ENCODE results near the gene GPC3.
"Not testable (repeated sequence)": the region's sequence is repeated elsewhere in the genome, so short reads cannot be mapped to it uniquely, and the experiment has no call there.

Gene GPC3

DNA sequence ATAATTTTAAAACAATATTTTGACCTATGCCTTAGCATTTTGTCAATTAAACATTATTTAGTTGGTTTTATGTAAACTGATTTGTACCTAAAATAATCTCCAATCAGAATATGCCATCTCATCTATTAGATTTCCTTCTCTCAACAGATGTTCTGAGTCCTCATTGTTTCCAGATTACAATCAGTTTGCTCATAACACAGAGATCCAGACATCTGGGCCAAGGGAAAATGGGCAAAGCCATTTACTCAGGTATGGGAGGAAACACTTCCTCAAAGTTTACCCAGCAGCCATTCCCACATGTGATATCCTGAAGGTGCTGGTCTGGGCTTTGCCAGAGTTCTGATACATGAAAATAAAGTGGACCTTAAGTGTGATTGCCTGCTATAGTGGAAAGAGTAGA, 352.2 kb downstream of the GPC3 start:
- in situ Hi-C loops (cut with HindIII; ENCODE audit: low sequenced_read_pairs) = no loop called here

DNA sequence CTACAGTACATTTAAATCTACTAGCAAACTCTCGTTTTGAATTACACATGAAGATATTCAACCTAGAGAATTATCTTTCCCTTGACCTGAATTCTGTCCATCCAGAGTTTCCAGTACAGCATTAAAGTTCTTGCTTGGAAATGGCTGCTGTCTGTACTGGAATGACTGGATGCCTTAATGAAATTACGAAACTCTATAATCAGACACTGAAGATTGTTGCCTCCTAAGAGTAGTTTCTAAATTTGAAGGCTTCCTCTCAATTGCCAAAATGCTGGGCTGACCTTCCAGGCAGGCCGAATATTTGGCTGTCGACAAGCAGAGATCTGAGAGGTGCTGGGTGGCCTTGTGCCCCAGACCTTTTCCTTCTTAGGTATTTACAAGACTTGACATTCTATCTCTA, 355.0 kb downstream of the GPC3 start:
- in situ Hi-C loops (cut with HindIII; ENCODE audit: low sequenced_read_pairs) = no loop called here

DNA sequence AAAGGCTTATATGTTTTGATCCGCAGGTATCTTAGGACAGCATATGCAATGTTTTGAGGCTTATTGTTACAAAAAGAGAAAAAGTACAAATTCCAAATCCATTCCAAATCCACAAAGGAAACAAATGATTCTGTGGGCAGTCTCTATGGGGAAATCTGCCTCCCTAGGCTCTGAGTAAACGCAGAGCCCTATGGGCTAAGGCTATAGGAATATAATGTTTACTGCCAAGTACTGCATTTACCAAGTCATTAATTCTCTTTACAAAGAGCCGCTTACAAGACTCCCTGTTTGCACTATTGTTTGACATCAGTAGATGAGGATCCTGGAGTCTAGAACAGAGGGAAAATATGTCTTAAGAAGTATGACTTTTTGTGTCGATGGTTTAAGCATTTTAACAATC, 357.7 kb downstream of the GPC3 start:
- in situ Hi-C loops (cut with HindIII; ENCODE audit: low sequenced_read_pairs) = no loop called here

DNA sequence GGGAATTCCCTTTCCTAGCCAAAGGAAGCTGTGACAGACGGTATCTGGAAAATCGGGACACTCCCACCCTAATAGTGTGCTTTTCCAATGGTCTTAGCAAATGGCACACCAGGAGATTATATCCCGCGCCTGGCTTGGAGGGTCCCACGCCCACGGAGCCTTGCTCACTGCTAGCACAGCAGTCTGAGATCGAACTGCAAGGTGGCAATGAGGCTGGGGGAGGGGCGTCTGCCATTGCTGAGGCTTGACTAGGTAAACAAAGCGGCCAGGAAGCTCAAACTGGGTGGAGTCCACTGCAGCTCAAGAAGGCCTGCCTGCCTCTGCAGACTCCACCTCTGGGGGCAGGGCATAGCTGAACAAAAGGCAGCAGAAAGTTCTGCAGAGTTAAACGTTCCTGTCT, 364.0 kb downstream of the GPC3 start:
- in situ Hi-C loops (cut with HindIII; ENCODE audit: low sequenced_read_pairs) = not testable (repeated sequence)

DNA sequence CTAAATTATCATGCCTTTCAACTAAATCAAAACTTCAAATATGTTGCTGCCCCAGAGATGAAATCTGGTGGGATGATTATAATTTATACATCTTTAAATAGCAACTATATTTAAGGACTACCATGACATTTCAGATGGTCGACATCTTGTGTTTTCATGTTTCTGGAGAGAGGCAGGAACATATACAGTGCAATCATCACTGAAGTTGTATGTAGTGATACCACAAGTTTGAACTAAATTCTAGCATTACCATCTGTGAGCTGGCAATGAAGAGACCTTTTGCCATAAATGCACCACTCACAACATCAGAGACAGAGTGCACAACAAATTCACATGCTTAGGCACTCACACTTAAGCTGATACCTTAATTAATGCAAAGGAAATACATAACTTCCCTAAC, 373.7 kb downstream of the GPC3 start:
- in situ Hi-C loops (cut with HindIII; ENCODE audit: low sequenced_read_pairs) = no loop called here

DNA sequence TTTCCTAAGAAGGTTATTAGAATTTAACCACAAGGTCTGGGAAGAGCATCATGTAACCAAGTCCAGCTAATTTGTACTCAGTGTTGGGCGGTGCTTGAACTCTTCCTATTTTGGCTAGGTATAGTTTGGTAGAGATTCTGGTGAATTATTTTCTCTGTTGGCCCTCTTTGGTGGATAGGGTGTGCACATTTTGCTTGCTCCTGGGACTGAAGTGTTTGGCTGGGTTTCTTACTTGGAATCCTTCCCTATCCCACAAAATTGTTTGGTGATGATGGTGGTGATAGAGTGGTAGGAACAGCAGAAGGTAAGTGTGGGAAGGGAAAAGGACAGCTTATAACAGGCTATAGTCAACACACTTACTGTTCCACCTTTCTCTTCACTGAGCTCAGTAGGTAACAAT, 375.3 kb downstream of the GPC3 start:
- in situ Hi-C loops (cut with HindIII; ENCODE audit: low sequenced_read_pairs) = no loop called here

DNA sequence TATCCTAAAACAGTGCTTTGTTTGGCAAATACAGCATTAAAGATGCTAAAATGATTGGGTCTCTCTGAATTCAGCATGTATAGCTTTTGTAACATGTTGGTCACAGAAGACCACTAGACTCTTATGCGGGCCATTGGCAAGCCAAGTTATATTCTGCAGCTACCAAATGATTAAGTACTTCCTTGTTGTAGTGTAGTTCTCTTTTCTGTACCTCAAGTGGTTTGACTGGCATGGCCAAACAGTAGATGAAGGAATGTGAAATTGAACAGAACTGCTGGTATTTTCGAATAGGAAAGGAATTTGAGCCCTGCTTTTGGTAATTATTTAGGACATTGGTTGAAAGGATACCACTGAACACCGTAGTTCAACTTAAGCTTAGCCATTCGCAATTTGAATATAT, 376.2 kb downstream of the GPC3 start:
- in situ Hi-C loops (cut with HindIII; ENCODE audit: low sequenced_read_pairs) = no loop called here

DNA sequence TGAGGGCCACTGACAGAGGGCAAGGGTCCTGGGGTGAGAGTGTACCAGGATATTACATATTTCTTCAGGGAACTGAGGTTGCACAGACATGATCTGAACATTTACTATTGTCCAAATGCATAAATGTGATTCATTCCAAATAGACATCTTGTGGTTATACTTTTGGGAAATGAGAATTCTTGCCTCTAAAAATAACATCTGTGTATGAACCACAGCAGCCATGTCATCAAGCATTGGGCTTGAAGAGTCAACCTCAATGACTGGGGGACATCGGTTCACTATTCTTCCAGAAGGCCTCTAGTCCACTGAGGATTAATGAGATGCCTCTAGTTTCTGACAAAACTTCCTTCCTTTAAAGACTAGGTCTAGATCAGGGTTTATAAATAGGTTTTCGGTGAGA, 377.0 kb downstream of the GPC3 start:
- in situ Hi-C loops (cut with HindIII; ENCODE audit: low sequenced_read_pairs) = no loop called here

DNA sequence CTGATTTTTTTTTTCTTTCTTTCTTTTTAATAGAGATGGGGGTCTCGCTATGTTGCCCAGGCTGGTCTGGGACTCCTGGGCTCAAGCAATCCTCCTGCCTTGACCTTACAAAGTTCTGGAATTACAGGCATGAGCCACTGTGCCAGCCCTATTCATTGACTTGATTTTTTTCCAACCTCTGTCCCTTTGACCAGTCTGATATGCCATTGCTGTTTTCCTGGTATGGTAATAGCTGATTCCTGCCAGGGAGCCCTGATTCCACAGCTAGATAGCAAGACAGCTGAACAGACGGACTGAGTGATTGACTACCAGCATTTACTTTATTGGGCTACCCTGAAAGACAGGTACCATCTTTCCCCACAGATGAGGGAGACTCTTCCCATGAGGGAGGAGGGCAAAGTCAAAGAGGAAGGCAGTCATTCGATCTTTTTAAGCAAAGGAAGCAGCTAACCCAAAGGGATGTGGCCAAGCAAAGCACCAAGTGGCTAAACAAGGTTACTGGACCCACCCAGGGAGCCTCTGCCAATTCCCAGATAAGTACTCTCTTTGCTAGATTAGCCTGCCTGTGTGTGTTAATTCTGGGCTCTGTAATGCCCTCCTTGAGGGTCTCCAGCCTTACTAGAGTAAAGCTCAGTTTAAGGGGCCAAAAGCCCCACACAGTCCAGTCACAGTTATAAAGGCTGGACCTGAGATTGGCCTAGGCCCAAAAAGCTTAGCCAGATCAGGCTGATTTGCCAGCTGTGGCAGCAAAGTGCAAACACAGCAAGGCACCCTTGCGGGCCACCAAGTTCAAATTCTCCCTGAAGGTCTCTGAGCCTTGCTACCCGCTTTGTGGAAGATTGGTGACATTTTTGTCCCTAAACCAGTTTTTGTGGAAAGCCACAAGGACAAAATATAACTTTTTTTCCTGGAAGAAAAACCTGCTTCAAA, 377.7 kb downstream of the GPC3 start:
- in situ Hi-C loops (cut with HindIII; ENCODE audit: low sequenced_read_pairs) = no loop called here

DNA sequence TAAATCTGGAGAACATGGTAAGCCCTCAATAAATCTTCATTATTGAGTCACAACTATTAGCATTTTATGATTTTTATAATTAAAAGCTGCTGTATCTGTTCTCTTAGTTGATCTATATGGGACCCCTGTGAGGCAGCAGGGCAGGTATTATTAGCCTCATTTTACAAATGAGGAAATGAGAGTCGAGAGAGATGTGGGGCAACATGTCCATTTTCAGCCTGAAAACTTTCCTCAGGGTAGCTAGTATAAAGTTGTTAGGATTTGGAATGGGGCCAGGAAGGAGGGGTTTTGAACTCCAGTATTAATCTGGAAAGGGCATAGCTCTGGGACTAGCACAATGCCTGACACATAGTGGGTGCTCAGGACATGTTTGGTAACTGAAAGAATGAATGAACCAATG, 378.4 kb downstream of the GPC3 start:
- in situ Hi-C loops (cut with HindIII; ENCODE audit: low sequenced_read_pairs) = no loop called here

DNA sequence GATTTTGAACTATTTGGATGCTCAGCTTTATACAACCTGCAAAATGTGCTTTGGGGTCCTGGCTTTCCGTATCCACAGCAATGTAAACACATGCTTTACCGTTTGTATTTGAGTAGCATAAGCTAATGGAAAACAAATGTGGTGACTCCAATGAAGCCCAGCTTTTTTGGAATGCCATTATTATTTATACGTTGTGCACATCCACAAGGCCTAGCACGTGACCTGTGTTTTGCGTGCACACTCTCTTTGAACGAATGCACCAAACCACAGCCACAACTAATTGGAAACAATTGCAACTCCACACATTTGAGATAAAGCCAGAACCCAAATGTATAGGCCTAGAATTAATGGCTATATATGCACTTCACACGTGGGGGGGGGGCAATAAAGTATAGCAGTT, 380.6 kb downstream of the GPC3 start:
- in situ Hi-C loops (cut with HindIII; ENCODE audit: low sequenced_read_pairs) = no loop called here

DNA sequence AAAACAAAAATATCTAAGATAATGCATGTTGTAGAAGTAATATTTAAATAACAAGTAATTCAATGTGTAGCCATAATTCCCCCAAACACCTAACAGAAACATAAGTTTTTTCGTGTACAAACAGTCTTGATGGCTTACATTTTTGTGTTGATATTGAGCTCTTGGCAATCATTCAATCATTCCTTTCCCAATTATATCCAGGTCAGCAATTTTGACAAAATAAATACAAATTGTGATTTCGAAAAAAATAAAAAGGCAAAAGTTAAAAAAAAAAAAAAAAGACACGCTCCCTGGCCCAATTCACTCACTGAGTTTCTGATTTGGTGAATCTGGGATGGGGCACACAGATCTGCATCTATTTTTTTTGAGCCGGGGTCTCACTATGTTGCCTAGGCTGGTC, 382.5 kb downstream of the GPC3 start:
- in situ Hi-C loops (cut with HindIII; ENCODE audit: low sequenced_read_pairs) = no loop called here

DNA sequence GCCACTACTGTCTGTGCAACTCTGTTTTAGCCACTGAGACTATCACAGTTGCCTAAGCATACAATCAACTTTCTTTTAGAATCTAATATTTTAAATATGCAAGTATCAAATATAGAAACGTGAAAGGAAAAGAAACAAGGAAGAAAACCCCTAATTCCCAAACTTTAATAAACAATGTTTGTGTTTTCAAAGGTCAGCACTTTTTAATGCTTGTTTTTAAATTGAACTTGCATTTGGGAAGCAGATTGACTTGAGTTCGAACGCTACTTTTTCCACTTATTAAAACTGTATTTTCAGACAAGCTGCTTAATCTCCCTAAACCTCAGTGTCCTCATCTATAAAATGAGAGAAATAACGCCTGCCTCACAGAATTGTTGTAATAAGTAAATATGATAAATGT, 384.3 kb downstream of the GPC3 start:
- in situ Hi-C loops (cut with HindIII; ENCODE audit: low sequenced_read_pairs) = no loop called here

DNA sequence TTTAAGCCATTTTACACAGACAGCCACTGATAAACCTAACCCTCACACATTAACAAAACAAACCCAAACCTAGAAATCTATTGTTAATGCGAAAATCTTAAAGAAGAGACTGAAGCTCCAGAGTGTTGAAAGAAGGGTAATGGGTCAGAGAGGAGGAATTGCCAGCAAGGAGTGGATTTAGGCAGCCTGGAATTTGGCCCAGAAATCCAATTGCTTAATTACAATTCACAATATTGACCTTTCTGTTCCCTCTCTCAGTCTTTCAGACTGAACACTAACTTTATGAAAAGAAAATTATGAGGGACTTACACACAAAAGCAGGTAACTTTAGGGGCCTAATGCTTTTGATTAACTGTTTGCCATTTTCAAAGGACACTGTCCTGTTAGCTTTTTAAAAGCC, 384.9 kb downstream of the GPC3 start:
- in situ Hi-C loops (cut with HindIII; ENCODE audit: low sequenced_read_pairs) = no loop called here

DNA sequence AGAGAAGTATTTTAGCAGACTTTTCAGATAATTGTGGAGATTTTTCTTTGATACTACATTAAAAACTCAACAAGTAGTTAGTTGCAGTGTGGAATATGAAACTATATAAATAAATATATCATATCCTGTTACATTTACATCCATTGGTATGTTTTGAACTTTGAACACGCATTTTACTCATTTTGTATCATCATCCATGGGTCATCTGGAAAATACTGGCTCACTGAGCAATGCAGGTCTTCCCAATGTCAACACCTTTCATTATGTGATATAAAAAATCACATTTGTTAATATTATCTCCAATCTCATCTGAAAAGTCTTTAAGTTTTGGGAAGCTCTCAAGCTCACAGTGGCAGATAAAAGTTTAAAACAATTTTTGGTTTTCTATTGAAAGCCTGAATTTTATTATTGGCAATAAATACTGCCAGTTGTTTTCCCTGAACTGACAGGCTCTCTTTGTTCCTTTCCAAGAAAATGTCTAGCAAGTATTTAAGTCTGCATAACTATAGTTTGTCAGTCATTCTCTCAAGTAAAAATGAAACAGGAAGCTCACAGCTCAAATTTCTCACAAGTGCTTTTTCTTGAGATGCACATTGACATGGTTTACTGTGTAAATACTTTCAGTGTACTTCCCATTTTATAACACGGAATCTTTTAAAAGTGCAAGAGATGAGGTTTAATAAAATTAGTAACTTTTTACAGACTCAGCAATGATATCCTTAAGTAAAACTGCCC, 386.6 kb downstream of the GPC3 start:
- in situ Hi-C loops (cut with HindIII; ENCODE audit: low sequenced_read_pairs) = no loop called here

DNA sequence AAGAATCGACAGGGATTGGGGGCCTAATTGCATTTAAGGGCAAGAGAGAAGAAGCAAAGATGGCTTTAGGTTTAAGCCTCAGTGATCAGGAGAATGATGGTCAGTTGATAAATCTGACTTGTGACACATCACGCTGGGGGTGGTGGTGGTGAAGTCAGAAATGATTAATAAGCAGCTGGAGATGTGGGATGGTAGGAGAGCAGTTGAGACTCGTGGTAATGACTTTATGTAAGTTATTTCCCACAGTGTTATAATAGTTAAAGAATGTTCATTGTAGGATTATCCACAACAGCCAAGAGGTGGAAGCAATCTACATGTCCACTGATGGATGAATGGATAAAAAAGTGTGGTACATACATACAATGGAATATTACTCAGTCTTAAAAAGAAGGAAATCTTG, 391.2 kb downstream of the GPC3 start:
- in situ Hi-C loops (cut with HindIII; ENCODE audit: low sequenced_read_pairs) = no loop called here

DNA sequence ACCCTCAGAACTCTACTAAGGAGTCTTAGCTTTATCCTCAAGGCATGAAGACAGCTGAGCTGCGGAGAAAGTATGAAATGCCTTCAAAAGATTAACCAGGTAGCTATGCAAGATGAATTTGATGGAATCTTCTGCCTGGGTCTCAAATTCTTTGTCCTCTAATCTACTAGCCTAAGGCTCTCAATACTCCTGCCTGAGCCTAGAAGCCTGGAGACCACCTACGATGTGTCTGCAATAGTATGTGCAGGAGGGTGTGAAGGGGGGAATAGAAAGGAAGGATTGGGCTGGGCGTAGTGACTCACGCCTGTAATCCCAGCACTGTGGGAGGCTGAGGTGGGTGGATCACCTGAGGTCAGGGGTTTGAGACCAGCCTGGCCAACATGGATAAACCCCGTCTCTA, 391.9 kb downstream of the GPC3 start:
- in situ Hi-C loops (cut with HindIII; ENCODE audit: low sequenced_read_pairs) = no loop called here

DNA sequence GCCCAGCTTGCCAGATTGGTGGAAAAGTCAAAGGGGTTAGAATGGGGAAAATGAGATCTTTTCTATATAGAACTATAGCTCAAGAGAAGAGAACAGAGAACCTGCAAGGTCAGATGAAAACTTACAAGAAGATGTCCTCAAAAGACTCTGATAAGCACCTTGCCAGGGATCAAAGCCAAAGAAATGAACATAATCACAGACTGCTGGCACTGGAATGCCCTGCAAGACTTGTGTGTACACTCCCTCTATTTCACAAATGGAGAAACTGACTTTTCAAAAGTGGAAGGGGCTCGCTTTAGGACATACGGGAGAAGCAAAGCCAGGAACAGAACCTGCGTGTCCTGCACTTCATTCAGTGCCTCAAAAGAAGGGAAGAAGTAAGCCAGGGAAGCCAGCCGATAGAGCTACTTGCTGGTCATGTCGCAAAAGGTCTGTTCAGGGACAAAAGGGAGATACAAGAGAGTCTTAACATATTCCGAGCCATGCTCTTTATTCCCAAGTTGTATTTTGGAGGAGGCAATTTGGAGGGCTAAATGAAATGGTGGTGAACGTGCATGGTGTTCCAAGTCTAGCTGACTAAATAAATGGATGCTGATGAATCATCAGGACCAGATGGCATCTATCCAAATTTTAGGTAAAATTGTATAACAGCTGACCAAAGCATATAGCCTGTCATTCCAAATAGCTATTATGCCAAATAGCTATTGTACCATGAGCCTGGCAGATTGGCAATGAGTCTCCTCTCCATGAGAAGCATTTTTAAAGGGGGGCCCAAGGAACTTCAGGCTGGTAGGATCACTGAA, 394.5 kb downstream of the GPC3 start:
- in situ Hi-C loops (cut with HindIII; ENCODE audit: low sequenced_read_pairs) = no loop called here

DNA sequence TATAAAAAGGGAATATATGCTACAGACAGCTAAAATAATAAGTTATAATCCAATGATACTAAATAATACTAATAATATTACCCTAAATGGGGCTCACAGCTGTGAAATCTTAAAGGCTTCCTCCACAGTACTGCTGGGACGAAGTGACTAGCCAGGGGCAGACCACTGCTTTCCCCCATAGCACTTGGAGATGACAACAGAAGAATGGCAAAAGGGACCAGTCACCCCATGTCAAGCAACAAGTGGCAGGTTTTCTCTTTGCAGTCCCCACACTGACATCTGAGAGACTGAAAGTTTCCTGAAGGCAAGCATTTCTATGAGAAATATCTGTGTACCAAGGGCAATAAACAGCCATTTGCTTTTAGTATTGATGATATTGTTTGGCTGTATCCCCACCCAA, 396.6 kb downstream of the GPC3 start:
- in situ Hi-C loops (cut with HindIII; ENCODE audit: low sequenced_read_pairs) = no loop called here

DNA sequence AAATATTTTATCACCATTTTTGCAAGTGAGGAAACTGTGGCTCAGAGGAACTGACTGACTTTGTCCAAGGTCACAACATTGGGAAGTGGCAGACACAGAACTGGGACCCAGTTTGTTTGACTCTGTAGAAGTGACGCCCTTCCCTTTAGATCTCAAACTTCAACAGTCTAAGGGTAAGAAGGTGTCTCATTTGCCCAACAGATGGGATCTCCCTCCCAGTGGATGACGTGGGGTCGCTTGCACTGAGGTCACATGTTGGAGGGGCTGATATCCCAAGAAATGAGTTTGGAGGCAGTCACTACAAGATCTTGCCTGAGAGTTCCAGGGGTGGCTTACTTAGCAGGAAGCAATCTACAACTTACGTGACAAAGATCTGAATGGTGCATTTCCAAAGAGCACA, 397.6 kb downstream of the GPC3 start:
- in situ Hi-C loops (cut with HindIII; ENCODE audit: low sequenced_read_pairs) = no loop called here

DNA sequence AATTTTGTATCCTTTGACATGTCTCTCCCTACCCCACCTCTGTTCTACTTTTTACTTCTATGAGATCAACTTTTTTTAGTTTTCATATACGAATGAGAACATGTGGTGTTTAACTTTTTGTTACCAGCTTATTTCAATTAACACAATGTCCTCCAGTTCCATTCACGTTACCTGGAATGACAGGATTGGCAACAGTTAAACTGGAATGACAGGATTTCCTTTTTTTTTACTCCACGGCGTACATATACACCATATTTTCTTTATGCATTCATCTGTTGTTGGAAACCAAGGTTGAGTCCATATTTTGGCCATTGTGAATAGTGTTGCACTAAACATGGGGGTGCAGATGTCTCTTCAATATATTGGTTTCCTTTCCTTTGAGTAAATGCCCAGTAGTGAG, 398.3 kb downstream of the GPC3 start:
- in situ Hi-C loops (cut with HindIII; ENCODE audit: low sequenced_read_pairs) = no loop called here

DNA sequence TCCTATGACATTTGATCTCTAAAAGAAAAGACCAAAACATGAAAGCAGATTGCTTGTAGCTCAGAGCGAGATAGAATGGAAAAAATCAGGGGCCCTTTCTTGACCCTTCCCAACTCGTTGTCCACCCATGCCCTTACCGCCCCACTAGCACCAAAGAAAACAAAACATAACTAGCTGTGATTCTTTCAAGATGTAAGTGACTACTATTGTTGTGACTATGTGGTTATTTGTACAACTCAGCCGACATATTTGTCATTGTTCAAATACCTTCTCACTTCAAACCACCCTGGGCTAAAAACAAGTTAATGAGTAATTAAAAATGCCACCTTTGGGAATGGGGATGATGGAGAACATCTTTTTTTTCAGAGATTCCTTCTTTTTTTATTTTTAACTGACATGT, 399.0 kb downstream of the GPC3 start:
- in situ Hi-C loops (cut with HindIII; ENCODE audit: low sequenced_read_pairs) = no loop called here

Measured in endothelial cell of hepatic sinusoid (primary cell).